Measurements from ENCODE around the gene POLR2M.

- TF ChIP-seq CTCF (IDR thresholded peaks at IDR 0.05): no peak
- 0 out of 2 replicates have a peak, but pooled peaks have one; percentile 44 for TF ChIP-seq ZBTB33 (IDR thresholded peaks at IDR 0.05; ENCODE audit: borderline replicate concordance, low read depth)
- TF ChIP-seq REST (IDR thresholded peaks at IDR 0.05; ENCODE audit: low read depth, low read length): no peak; the same call in 1 of the 2 replicates
- TF ChIP-seq GATA2 (CRISPR knock-in tag; IDR thresholded peaks at IDR 0.05): no peak
- TF ChIP-seq RFX5 (IDR thresholded peaks at IDR 0.05; ENCODE audit: low read length): no peak
- TF ChIP-seq SMC3 (IDR thresholded peaks at IDR 0.05; ENCODE audit: low read depth, low read length): no peak
- TF ChIP-seq POLR2AphosphoS5 (IDR thresholded peaks at IDR 0.05; ENCODE audit: low read depth, low read length): no peak; the same call in none of the 2 replicates
- TF ChIP-seq JUND (IDR thresholded peaks at IDR 0.05): 0 out of 2 replicates have a peak, but pooled peaks have one; percentile 11
Observed at GRCh38 chr15:57706405-57707209, at the start of gene POLR2M.

Data from SK-N-SH (cell line).